ENCODE measurements around the gene EFHD1.

Gene EFHD1

GRCh38 chr2:232643147-232643425 is 9.7 kb downstream of the EFHD1 start:
- no peaks in the 10 kb centered on the region for H4K20me1 ChIP-seq (ENCODE audit: insufficient read depth, low read length)
- H2AFZ ChIP-seq (ENCODE audit: low read length) = no peak overlapping the region
- H3K4me3 ChIP-seq (ENCODE audit: low read length) = no peak overlapping the region
- no peaks in the 10 kb centered on the region for H3K9me2 ChIP-seq (replicated peaks; ENCODE audit: insufficient read depth, low read length)
- no peaks in the 10 kb centered on the region for H3K36me3 ChIP-seq (replicated peaks; ENCODE audit: insufficient read depth, low read length)
- H3K4me2 ChIP-seq (ENCODE audit: low read depth, low read length) = no peak overlapping the region
- peaks cover 15% of the 10 kb centered on the region; the same call in 1 of the 2 replicates for H3K4me1 ChIP-seq (ENCODE audit: low read length)
- H3K9ac ChIP-seq (ENCODE audit: low read length) = no peak overlapping the region
- no peaks in the 10 kb centered on the region; the same call in 1 of the 2 replicates for H3K27me3 ChIP-seq (replicated peaks; ENCODE audit: insufficient read depth, low read length)
- H3F3A ChIP-seq (ENCODE audit: insufficient read depth, low read length) = no peaks in the 10 kb centered on the region
- H3K27ac ChIP-seq (ENCODE audit: low read length) = no peak overlapping the region
- no peaks in the 10 kb centered on the region for H3K9me3 ChIP-seq (replicated peaks; ENCODE audit: insufficient read depth, low read length)
- no peaks in the 10 kb centered on the region for H3K79me2 ChIP-seq (ENCODE audit: low read length)
- no peak for DNase-seq
- TF ChIP-seq EZH2 (optimal IDR thresholded peaks at IDR 0.05; ENCODE audit: low read depth, low read length) (no peak), EZH2phosphoT487 (IDR thresholded peaks at IDR 0.05; ENCODE audit: low read length) (no peak), CTCF (IDR thresholded peaks at IDR 0.05; ENCODE audit: low read length) (no peak)

GRCh38 chr2:232643813-232644347 is 10.5 kb downstream of the EFHD1 start:
- H3K4me3 ChIP-seq (ENCODE audit: low read length) = no peak overlapping the region
- no peak overlapping the region for H2AFZ ChIP-seq (ENCODE audit: low read length)
- H3F3A ChIP-seq (ENCODE audit: insufficient read depth, low read length) = no peaks in the 10 kb centered on the region
- DNase-seq = no peak
- H3K27me3 ChIP-seq (replicated peaks; ENCODE audit: insufficient read depth, low read length) = no peaks in the 10 kb centered on the region
- H3K36me3 ChIP-seq (replicated peaks; ENCODE audit: insufficient read depth, low read length) = no peaks in the 10 kb centered on the region
- no peak overlapping the region for H3K27ac ChIP-seq (ENCODE audit: low read length)
- H3K9ac ChIP-seq (ENCODE audit: low read length) = no peak overlapping the region
- H4K20me1 ChIP-seq (ENCODE audit: insufficient read depth, low read length) = no peaks in the 10 kb centered on the region
- no peaks in the 10 kb centered on the region for H3K9me2 ChIP-seq (replicated peaks; ENCODE audit: insufficient read depth, low read length)
- no peak for TF ChIP-seq EZH2 (optimal IDR thresholded peaks at IDR 0.05; ENCODE audit: low read depth, low read length)
- TF ChIP-seq CTCF (IDR thresholded peaks at IDR 0.05; ENCODE audit: low read length) = no peak
- TF ChIP-seq EZH2phosphoT487 (IDR thresholded peaks at IDR 0.05; ENCODE audit: low read length) = no peak
- no peaks in the 10 kb centered on the region for H3K9me3 ChIP-seq (replicated peaks; ENCODE audit: insufficient read depth, low read length)
- no peak overlapping the region for H3K4me2 ChIP-seq (ENCODE audit: low read depth, low read length)
- no peaks in the 10 kb centered on the region for H3K79me2 ChIP-seq (ENCODE audit: low read length)
- peaks cover 15% of the 10 kb centered on the region; the same call in 1 of the 2 replicates for H3K4me1 ChIP-seq (ENCODE audit: low read length)

- no peaks in the 10 kb centered on the region for H3K36me3 ChIP-seq (replicated peaks; ENCODE audit: insufficient read depth, low read length)
- no peaks in the 10 kb centered on the region for H3K27me3 ChIP-seq (replicated peaks; ENCODE audit: insufficient read depth, low read length)
- peaks cover 15% of the 10 kb centered on the region; the same call in 1 of the 2 replicates for H3K4me1 ChIP-seq (ENCODE audit: low read length)
- H3K4me3 ChIP-seq (ENCODE audit: low read length) = no peak overlapping the region
- H3F3A ChIP-seq (ENCODE audit: insufficient read depth, low read length) = no peaks in the 10 kb centered on the region
- H3K9ac ChIP-seq (ENCODE audit: low read length) = no peak overlapping the region
- H3K9me3 ChIP-seq (replicated peaks; ENCODE audit: insufficient read depth, low read length) = no peaks in the 10 kb centered on the region
- no peak overlapping the region for H2AFZ ChIP-seq (ENCODE audit: low read length)
- DNase-seq = no peak
- H3K4me2 ChIP-seq (ENCODE audit: low read depth, low read length) = no peak overlapping the region
- H4K20me1 ChIP-seq (ENCODE audit: insufficient read depth, low read length) = no peaks in the 10 kb centered on the region
- no peaks in the 10 kb centered on the region for H3K9me2 ChIP-seq (replicated peaks; ENCODE audit: insufficient read depth, low read length)
- H3K79me2 ChIP-seq (ENCODE audit: low read length) = no peaks in the 10 kb centered on the region
- no peak overlapping the region for H3K27ac ChIP-seq (ENCODE audit: low read length)
- TF ChIP-seq EZH2phosphoT487 (IDR thresholded peaks at IDR 0.05; ENCODE audit: low read length) (no peak), CTCF (IDR thresholded peaks at IDR 0.05; ENCODE audit: low read length) (no peak), EZH2 (optimal IDR thresholded peaks at IDR 0.05; ENCODE audit: low read depth, low read length) (no peak)
These were observed 11.7 kb downstream of the EFHD1 start for GRCh38 chr2:232645061-232645460.

Measured in MM.1S (cell line).